Lower leg skin (tissue), 3 donors: Measurements from ENCODE around the gene RNF8.

Experiments used
- POLR2A ChIP-seq, 2 donors: fragments of 450-650 bp; IDR thresholded peaks; one replicate each; pipeline ENCODE4 v1.6.1; 2016 to 2017; ENCODE audit warnings: antibody characterized with exemption in 2 of 2, mild to moderate bottlenecking in 1 of 2, moderate library complexity in 1 of 2
- TF ChIP-seq, protein P1 (sequence below), 3 donors: fragments of 450-650 bp; IDR thresholded peaks; one replicate each; pipeline ENCODE4 v1.5.1; 2016; ENCODE audit warnings: antibody characterized with exemption in 3 of 3, mild to moderate bottlenecking in 3 of 3, moderate library complexity in 2 of 3

DNA sequence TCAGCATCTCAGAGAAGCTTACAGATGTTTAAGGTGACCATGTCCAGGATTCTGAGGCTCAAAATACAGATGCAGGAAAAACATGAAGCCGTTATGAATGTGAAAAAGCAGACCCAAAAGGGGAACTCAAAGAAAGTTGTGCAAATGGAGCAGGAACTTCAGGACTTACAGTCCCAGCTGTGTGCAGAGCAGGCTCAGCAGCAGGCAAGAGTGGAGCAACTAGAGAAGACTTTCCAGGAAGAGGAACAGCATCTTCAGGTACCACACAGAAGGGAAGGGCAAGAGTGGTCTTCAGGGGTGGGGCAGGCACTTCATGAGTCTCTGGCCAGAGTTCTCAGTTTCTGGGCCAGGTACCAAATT, 15.2 kb downstream of the RNF8 start:
- TF ChIP-seq, protein P1, sequence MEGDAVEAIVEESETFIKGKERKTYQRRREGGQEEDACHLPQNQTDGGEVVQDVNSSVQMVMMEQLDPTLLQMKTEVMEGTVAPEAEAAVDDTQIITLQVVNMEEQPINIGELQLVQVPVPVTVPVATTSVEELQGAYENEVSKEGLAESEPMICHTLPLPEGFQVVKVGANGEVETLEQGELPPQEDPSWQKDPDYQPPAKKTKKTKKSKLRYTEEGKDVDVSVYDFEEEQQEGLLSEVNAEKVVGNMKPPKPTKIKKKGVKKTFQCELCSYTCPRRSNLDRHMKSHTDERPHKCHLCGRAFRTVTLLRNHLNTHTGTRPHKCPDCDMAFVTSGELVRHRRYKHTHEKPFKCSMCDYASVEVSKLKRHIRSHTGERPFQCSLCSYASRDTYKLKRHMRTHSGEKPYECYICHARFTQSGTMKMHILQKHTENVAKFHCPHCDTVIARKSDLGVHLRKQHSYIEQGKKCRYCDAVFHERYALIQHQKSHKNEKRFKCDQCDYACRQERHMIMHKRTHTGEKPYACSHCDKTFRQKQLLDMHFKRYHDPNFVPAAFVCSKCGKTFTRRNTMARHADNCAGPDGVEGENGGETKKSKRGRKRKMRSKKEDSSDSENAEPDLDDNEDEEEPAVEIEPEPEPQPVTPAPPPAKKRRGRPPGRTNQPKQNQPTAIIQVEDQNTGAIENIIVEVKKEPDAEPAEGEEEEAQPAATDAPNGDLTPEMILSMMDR (IDR thresholded peaks at IDR 0.05), result no peak
- no peak for TF ChIP-seq POLR2A (IDR thresholded peaks at IDR 0.05)
